Neutrophil (primary cell): ENCODE data around the gene STK38.

Source experiments
- H3K27ac ChIP-seq: fragments of 200-600 bp; sonication (generic); 2 replicates; pipeline ENCODE4 v1.5.1; 2016; ENCODE audit warnings: mild to moderate bottlenecking, moderate library complexity
- H3K27me3 ChIP-seq: fragments of 200-600 bp; sonication (generic); 2 replicates; pipeline ENCODE4 v1.6.0; 2016; ENCODE audit warnings: mild to moderate bottlenecking
- H3K36me3 ChIP-seq: fragments of 200-600 bp; sonication (generic); 2 replicates; pipeline ENCODE4 v1.5.1; 2017
- H3K4me1 ChIP-seq, 2 experiments: fragments of 200-600 bp in 1 of 2; sonication (generic) in 1 of 2; 1 replicate in 1 of 2; 2 replicates in 1 of 2; pipeline versions ENCODE4 v1.5.1 to v1.6.1; 2013 to 2016; ENCODE audit warnings: low read depth in 1 of 2, low read length in 1 of 2, mild to moderate bottlenecking in 1 of 2, moderate library complexity in 1 of 2; ENCODE audit not compliant: control insufficient read depth in 1 of 2, insufficient read depth in 1 of 2
- H3K4me3 ChIP-seq, 2 experiments: fragments of 200-600 bp in 1 of 2; sonication (generic) in 1 of 2; 1 replicate in 1 of 2; 2 replicates in 1 of 2; pipeline ENCODE4 v1.5.1; 2013 to 2016; ENCODE audit warnings: low read depth in 1 of 2, low read length in 1 of 2, mild to moderate bottlenecking in 1 of 2, moderate library complexity in 1 of 2
- H3K9me3 ChIP-seq: fragments of 200-600 bp; sonication (generic); 2 replicates; pipeline ENCODE4 v1.5.1; 2016
- TF ChIP-seq, protein P1 (sequence below): fragments of 200-600 bp; sonication (generic); IDR thresholded peaks from 2 replicates; pipeline ENCODE4 v1.5.1; 2016; ENCODE audit warnings: antibody characterized with exemption

Gene STK38

DNA sequence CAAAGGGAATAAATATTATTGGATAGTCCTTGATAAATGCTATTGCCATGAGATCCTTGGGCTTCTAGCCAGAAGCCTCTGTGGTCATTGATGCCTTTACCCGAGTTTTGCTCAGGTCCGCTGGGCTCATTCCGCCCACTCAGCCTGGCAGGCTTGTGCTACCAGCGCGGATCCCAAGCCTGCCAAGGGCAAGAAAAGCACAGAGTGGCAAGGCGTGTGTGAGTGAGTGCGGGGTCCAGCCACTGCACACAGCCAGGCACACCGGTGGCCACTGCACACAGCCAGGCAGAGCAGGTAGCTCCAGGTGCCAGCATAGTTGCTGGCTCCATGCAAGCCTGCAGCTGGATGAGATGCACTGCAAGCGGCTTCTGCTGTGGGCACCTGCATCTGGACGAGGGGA, 38.7 kb downstream of the STK38 start:
- H3K36me3 ChIP-seq: peaks cover 95% of the 10 kb centered on the region
- TF ChIP-seq, protein P1, sequence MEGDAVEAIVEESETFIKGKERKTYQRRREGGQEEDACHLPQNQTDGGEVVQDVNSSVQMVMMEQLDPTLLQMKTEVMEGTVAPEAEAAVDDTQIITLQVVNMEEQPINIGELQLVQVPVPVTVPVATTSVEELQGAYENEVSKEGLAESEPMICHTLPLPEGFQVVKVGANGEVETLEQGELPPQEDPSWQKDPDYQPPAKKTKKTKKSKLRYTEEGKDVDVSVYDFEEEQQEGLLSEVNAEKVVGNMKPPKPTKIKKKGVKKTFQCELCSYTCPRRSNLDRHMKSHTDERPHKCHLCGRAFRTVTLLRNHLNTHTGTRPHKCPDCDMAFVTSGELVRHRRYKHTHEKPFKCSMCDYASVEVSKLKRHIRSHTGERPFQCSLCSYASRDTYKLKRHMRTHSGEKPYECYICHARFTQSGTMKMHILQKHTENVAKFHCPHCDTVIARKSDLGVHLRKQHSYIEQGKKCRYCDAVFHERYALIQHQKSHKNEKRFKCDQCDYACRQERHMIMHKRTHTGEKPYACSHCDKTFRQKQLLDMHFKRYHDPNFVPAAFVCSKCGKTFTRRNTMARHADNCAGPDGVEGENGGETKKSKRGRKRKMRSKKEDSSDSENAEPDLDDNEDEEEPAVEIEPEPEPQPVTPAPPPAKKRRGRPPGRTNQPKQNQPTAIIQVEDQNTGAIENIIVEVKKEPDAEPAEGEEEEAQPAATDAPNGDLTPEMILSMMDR: no peak

DNA sequence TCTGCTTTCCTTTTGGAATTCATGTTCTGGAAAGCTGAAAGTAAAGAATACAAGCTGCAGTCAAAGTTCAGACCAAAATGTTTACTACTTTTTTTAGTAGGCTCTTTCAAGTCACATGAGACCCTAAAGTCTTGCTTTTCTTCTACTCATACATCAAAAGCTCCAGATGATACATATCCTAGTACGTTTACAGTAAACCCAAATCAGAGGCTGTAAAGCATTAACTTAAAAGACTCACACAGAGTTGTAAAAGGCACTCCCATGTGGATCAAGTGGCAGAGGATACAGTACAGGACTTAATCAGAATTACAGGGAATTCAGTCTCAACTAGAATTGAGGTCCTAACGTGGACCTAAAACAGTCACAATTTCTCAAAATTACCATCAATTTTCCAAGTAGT, 40.7 kb downstream of the STK38 start:
- no peaks in the 10 kb centered on the region for H3K9me3 ChIP-seq
- no peaks in the 10 kb centered on the region for H3K27me3 ChIP-seq
- H3K36me3 ChIP-seq: peaks cover 91% of the 10 kb centered on the region
- peaks cover 12 to 20% of the 10 kb centered on the region in 2 experiments for H3K4me1 ChIP-seq
- H3K4me3 ChIP-seq: no peak overlapping the region
- TF ChIP-seq, protein P1: no peak
- H3K27ac ChIP-seq: peak overlapping the region; percentile 50

More for the DNA sequence above, 38.7 kb downstream of the STK38 start:
- Histone ChIP-seq H3K27ac (no peak overlapping the region), H3K9me3 (no peaks in the 10 kb centered on the region), H3K4me3 (no peak overlapping the region), H3K27me3 (no peaks in the 10 kb centered on the region), H3K4me1 (peaks cover 12 to 20% of the 10 kb centered on the region in 2 experiments)

DNA sequence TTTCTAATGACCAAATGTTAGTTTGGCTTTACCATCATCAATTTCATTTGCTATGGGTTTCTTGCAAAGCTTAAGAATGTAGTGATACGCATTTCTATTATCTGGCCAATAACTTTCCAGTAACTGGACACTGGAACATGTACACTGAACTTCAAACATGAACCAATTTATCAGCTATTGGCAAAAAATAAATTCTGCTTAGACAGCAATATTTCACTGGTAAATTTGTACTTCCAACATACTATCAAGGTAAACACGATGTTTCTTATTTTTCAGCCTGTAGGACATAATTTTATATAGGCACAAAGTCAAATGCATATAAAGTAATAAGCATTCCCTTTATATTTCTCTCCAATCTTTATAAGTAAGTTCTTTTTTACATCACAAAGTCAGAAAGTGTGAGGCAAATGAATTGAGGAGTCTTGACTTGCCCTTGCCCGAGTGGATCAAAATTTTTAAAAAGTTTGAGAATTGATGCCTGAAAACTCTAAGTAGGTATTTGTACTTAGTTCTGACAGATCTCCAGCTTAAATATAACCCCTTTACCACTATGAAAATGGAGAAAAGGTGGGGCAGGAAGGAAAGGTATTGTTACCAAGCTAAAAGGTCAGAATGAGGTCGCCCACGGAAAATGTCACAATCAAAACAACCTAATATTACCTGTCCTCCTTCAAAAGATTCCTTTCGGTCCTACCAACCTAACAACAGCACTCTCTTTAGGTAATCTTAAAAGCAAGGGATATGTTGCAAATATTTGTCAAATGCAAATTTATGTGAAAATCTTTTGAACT, 41.3 kb downstream of the STK38 start:
- no peak overlapping the region for H3K4me3 ChIP-seq
- H3K36me3 ChIP-seq: peaks cover 89% of the 10 kb centered on the region
- H3K9me3 ChIP-seq: no peaks in the 10 kb centered on the region
- TF ChIP-seq, protein P1: no peak
- no peaks in the 10 kb centered on the region for H3K27me3 ChIP-seq
- peaks cover 12 to 20% of the 10 kb centered on the region in 2 experiments for H3K4me1 ChIP-seq
- H3K27ac ChIP-seq: peak overlapping the region; percentile 50

DNA sequence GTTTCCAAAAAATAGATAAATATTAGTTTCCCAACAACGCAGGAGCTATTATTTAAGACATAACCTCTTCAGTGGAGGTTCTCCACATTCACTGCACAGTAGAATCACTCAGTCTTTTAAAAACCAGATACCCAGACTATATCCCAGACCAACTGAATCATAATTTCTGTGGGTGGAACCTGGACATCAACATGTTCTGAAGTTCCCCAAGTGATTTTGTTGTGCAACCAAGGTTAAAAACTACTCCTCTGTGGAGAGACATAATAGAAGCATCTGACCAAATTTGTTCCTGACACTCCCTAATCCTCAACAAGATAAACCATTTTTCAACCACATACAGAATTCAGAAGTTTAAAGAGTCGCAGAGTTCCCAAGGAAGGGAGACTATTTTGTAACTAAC, 42.3 kb downstream of the STK38 start:
- Histone ChIP-seq H3K4me3 (no peak overlapping the region), H3K36me3 (peaks cover 87% of the 10 kb centered on the region), H3K27ac (peak overlapping the region; percentile 50), H3K27me3 (no peaks in the 10 kb centered on the region), H3K4me1 (peaks cover 12 to 20% of the 10 kb centered on the region in 2 experiments), H3K9me3 (no peaks in the 10 kb centered on the region)
- TF ChIP-seq, protein P1: no peak

DNA sequence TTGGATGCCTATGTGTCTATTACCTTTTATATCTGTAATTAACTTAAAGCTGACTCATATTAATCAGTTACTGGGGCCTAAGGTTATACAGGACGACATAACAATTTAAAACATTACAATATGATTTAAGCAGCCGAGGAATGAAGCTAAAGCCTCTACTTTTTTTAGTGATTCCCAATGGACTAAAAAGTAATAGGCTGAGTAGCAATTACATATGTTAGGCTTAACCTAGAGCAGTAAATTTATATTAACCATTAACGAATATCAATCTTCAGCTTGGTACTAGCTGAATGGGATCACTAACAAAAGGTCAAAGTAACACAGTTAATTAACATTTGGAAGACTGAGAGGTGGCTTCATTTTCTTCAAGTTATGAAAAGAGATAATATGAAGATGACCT, 43.1 kb downstream of the STK38 start:
- TF ChIP-seq, protein P1: no peak
- Histone ChIP-seq H3K27ac (no peak overlapping the region), H3K9me3 (no peaks in the 10 kb centered on the region), H3K36me3 (peaks cover 87% of the 10 kb centered on the region), H3K4me1 (peaks cover 12 to 20% of the 10 kb centered on the region in 2 experiments), H3K27me3 (no peaks in the 10 kb centered on the region), H3K4me3 (no peak overlapping the region)
